Measurements from ENCODE around the gene NACC2.
"Not testable (repeated sequence)": the region's sequence is repeated elsewhere in the genome, so short reads cannot be mapped to it uniquely, and the experiment has no call there.

Gene NACC2

DNA sequence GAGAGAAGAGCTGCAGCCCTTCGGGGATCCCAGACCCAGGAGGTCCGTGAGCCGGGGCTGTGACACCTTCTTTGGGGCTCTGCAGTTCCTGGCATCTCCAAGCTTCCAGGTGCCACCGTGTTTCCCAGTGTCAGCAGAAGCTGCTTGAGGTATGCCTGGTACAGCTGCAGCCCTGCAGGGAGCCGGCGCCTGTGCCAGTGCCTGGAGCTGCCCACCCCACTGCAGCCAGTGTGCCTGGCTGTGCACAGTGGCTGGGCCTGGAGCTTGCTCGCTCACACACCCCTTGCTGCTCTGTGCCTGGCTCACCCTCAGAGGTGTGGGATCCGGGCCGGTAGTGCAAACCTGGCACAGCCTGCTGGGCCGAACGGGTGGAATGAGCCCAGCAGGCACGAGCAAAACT, 65.5 kb downstream of the NACC2 start:
- Histone ChIP-seq H3K36me3 (ENCODE audit: insufficient read depth, low read length) (no peaks in the 10 kb centered on the region), H3K79me2 (ENCODE audit: insufficient read depth, low read length) (no peaks in the 10 kb centered on the region), H3K4me1 (ENCODE audit: insufficient read depth, low read length, poor library complexity, severe bottlenecking) (no peaks in the 10 kb centered on the region), H3K9ac (ENCODE audit: low read depth, low read length, poor library complexity, severe bottlenecking) (no peak overlapping the region), H3K9me3 (ENCODE audit: insufficient read depth, low read depth, low read length) (peaks cover 8% of the 10 kb centered on the region; the same call in 1 of the 2 replicates), H3K27me3 (ENCODE audit: insufficient read depth, low read length, poor library complexity, severe bottlenecking) (no peaks in the 10 kb centered on the region), H3K4me2 (ENCODE audit: low read depth, low read length, poor library complexity, severe bottlenecking) (no peak overlapping the region), H3F3A (ENCODE audit: low read depth) (no peaks in the 10 kb centered on the region), H3K4me3 (ENCODE audit: low read length, poor library complexity, severe bottlenecking) (no peak overlapping the region), H2AFZ (ENCODE audit: low read length) (no peak overlapping the region), H3K9me2 (replicated peaks; ENCODE audit: low read depth, low read length) (no peaks in the 10 kb centered on the region), H4K20me1 (ENCODE audit: insufficient read depth, low read length, poor library complexity, severe bottlenecking) (no peaks in the 10 kb centered on the region)
- TF ChIP-seq, protein P1, sequence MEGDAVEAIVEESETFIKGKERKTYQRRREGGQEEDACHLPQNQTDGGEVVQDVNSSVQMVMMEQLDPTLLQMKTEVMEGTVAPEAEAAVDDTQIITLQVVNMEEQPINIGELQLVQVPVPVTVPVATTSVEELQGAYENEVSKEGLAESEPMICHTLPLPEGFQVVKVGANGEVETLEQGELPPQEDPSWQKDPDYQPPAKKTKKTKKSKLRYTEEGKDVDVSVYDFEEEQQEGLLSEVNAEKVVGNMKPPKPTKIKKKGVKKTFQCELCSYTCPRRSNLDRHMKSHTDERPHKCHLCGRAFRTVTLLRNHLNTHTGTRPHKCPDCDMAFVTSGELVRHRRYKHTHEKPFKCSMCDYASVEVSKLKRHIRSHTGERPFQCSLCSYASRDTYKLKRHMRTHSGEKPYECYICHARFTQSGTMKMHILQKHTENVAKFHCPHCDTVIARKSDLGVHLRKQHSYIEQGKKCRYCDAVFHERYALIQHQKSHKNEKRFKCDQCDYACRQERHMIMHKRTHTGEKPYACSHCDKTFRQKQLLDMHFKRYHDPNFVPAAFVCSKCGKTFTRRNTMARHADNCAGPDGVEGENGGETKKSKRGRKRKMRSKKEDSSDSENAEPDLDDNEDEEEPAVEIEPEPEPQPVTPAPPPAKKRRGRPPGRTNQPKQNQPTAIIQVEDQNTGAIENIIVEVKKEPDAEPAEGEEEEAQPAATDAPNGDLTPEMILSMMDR (conservative IDR thresholded peaks at IDR 0.05; ENCODE audit: low read length), result no peak
- TF ChIP-seq EZH2phosphoT487 (IDR thresholded peaks at IDR 0.05; ENCODE audit: borderline replicate concordance), result no peak

DNA sequence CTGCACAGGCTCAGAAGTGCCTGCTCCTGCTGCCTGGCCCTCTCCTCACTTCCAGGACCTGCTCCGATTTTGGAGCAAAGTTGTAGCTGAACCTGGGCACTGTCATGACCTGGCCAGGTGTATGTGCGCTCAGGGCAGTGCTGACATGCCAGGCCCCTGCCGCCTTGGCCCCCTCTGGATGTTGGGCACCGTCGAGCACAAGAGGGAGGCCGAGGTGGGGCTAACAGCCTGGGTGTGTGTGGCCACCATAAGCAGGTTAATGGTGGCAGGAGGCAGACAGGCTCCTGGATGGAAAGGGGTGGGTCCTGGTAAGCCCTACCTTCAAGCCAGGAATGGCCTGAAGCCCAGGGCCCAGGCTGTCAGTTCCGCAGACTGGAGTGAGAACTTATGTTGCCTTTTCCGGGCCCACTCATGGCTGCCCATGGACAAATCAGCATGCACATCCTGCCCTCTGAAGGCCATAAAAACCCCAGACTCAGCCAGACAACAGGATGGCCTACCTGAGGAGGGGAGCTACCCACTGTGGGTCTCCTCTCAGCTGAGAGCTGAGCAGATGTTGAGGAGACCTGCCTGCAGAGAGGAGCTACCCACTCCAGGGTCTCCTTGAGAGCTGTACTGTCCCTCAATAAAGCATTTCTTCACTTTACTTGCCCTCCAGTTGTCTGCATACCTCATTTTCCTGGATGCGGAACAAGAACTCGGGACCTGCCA, 66.2 kb downstream of the NACC2 start:
- Histone ChIP-seq H3K79me2 (ENCODE audit: insufficient read depth, low read length) (no peaks in the 10 kb centered on the region), H3K36me3 (ENCODE audit: insufficient read depth, low read length) (no peaks in the 10 kb centered on the region), H3K4me1 (ENCODE audit: insufficient read depth, low read length, poor library complexity, severe bottlenecking) (no peaks in the 10 kb centered on the region), H3K27me3 (ENCODE audit: insufficient read depth, low read length, poor library complexity, severe bottlenecking) (no peaks in the 10 kb centered on the region), H3K4me2 (ENCODE audit: low read depth, low read length, poor library complexity, severe bottlenecking) (no peak overlapping the region), H3K4me3 (ENCODE audit: low read length, poor library complexity, severe bottlenecking) (no peak overlapping the region), H3K9me2 (replicated peaks; ENCODE audit: low read depth, low read length) (no peaks in the 10 kb centered on the region), H3K9me3 (ENCODE audit: insufficient read depth, low read depth, low read length) (peaks cover 8% of the 10 kb centered on the region; the same call in 1 of the 2 replicates), H3F3A (ENCODE audit: low read depth) (no peaks in the 10 kb centered on the region), H3K9ac (ENCODE audit: low read depth, low read length, poor library complexity, severe bottlenecking) (no peak overlapping the region), H4K20me1 (ENCODE audit: insufficient read depth, low read length, poor library complexity, severe bottlenecking) (no peaks in the 10 kb centered on the region), H2AFZ (ENCODE audit: low read length) (no peak overlapping the region)
- TF ChIP-seq, protein P1 (conservative IDR thresholded peaks at IDR 0.05; ENCODE audit: low read length), result no peak
- TF ChIP-seq EZH2phosphoT487 (IDR thresholded peaks at IDR 0.05; ENCODE audit: borderline replicate concordance), result no peak

DNA sequence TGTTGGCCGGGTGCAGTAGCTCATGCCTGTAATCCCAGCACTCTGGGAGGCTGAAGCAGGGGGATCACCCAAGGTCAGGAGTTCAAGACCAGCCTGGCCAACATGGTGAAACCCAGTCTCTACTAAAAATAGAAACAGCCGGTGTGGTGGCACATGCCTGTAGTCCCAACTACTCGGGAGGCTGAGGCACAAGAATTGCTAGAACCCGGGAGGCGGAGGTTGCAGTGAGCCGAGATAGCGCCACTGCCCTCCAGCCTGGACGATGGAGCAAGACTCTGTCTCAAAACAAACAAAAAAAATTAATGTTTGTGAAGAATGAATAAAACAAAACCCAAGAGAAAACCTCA, 68.2 kb downstream of the NACC2 start:
- not testable (repeated sequence) for H3K9me3 ChIP-seq (ENCODE audit: insufficient read depth, low read depth, low read length); H4K20me1 ChIP-seq (ENCODE audit: insufficient read depth, low read length, poor library complexity, severe bottlenecking); H3K9ac ChIP-seq (ENCODE audit: low read depth, low read length, poor library complexity, severe bottlenecking); H3K27me3 ChIP-seq (ENCODE audit: insufficient read depth, low read length, poor library complexity, severe bottlenecking); H3K79me2 ChIP-seq (ENCODE audit: insufficient read depth, low read length); H3K4me2 ChIP-seq (ENCODE audit: low read depth, low read length, poor library complexity, severe bottlenecking); H3K36me3 ChIP-seq (ENCODE audit: insufficient read depth, low read length); H3K4me3 ChIP-seq (ENCODE audit: low read length, poor library complexity, severe bottlenecking); H2AFZ ChIP-seq (ENCODE audit: low read length); H3F3A ChIP-seq (ENCODE audit: low read depth); H3K9me2 ChIP-seq (replicated peaks; ENCODE audit: low read depth, low read length); H3K4me1 ChIP-seq (ENCODE audit: insufficient read depth, low read length, poor library complexity, severe bottlenecking)
